NCI-H1930 (cell line): ENCODE results near the gene SSR2.

Source experiments
- DNase-seq, 2 experiments: peaks; one replicate each; lab custom pipeline; 2025; lab: John Stamatoyannopoulos, UW

Gene SSR2

GRCh38 chr1:155973723-155974122 is 47.0 kb downstream of the SSR2 start:
- DNase-seq, result no peak

GRCh38 chr1:155971910-155972809 is 48.6 kb downstream of the SSR2 start:
- no peak for DNase-seq

GRCh38 chr1:155970531-155971167 is 50.1 kb downstream of the SSR2 start:
- DNase-seq, result no peak

- DNase-seq, result no peak
Measured at GRCh38 chr1:155969377-155969791, 51.4 kb downstream of the SSR2 start.

- no peak for DNase-seq
Measured at GRCh38 chr1:155968670-155969069, 52.1 kb downstream of the SSR2 start.

GRCh38 chr1:155968051-155968400 is 52.7 kb downstream of the SSR2 start:
- DNase-seq, result no peak

GRCh38 chr1:155967341-155968050 is 53.3 kb downstream of the SSR2 start:
- no peak for DNase-seq

- no peak for DNase-seq
Measured at GRCh38 chr1:155966750-155967149, 54.0 kb downstream of the SSR2 start.

GRCh38 chr1:155966135-155966534 is 54.6 kb downstream of the SSR2 start:
- DNase-seq, result no peak

- DNase-seq, result no peak
Measured at GRCh38 chr1:155964193-155964592, 56.6 kb downstream of the SSR2 start.

GRCh38 chr1:155962599-155963211 is 58.0 kb downstream of the SSR2 start:
- DNase-seq, result no peak

GRCh38 chr1:155961937-155962336 is 58.8 kb downstream of the SSR2 start:
- no peak for DNase-seq

- DNase-seq, result no peak
Measured at GRCh38 chr1:155960081-155960745, 60.5 kb downstream of the SSR2 start.
